ENCODE measurements around the gene ITGA4.

Gene ITGA4

DNA sequence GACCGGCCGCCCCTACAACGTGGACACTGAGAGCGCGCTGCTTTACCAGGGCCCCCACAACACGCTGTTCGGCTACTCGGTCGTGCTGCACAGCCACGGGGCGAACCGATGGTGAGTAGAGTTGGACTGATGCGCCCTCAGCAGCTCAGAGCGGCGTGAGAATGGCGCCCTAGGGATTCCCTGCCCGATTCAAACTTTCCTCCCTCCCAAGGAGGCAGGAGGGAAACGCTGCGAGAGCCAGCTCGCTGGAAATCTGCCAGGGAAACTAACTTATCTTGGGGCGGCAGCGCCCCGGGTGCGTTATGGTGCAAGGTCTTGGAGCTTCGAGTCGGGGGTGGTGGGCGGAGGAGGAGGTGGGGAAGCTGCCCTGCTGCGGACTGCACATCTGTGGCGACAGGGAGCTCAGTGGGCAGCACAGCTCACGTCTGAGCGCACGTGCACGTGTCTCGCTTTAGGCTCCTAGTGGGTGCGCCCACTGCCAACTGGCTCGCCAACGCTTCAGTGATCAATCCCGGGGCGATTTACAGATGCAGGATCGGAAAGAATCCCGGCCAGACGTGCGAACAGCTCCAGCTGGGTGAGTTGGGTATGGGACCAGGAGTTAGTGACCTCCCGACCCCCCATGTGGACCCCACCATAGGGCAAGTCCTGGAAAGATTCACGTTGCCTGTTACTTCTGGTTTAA is 697 bp downstream of the ITGA4 start:
- ChIA-PET CTCF (interaction anchor here (0.6 to 1.9 kb wide), 4 partner anchors 9 to 470 kb away, joined by 3 to 9 read pairs (median 3); no protein-coding TSS in a partner anchor), POLR2A (ENCODE audit: low non-redundant PET) (no interaction called here)
- TF ChIP-seq, protein P1, sequence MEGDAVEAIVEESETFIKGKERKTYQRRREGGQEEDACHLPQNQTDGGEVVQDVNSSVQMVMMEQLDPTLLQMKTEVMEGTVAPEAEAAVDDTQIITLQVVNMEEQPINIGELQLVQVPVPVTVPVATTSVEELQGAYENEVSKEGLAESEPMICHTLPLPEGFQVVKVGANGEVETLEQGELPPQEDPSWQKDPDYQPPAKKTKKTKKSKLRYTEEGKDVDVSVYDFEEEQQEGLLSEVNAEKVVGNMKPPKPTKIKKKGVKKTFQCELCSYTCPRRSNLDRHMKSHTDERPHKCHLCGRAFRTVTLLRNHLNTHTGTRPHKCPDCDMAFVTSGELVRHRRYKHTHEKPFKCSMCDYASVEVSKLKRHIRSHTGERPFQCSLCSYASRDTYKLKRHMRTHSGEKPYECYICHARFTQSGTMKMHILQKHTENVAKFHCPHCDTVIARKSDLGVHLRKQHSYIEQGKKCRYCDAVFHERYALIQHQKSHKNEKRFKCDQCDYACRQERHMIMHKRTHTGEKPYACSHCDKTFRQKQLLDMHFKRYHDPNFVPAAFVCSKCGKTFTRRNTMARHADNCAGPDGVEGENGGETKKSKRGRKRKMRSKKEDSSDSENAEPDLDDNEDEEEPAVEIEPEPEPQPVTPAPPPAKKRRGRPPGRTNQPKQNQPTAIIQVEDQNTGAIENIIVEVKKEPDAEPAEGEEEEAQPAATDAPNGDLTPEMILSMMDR (conservative IDR thresholded peaks at IDR 0.05; ENCODE audit: low read depth): no peak
- no peak overlapping the region for H3K27ac ChIP-seq
- no peak for DNase-seq (ENCODE audit: low spot score)

DNA sequence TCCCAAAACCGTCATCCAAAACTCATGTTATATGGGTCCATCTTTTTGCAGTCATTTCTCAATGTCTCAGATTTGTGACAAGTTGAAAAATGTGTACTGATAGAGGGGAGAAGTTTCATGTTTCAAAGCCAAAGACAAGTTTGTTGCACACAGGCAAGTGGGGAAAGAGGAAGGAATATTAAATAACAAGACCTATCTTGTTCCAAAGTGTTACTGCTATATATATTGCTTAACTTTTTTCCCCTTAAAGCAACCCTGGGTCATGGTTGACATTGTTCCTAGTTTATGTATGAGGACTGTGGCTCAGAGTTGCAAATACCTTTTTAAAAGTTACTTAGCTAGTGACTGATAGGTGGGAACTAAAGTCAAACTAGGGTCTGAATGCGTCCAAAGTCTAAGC is 1.7 kb downstream of the ITGA4 start:
- H3K27ac ChIP-seq: no peak overlapping the region
- TF ChIP-seq, protein P1 (conservative IDR thresholded peaks at IDR 0.05; ENCODE audit: low read depth): no peak
- DNase-seq (ENCODE audit: low spot score): no peak
- CTCF ChIA-PET: interaction anchor here (0.6 to 1.9 kb wide), 2 partner anchors 8 to 176 kb away, joined by 3 to 9 read pairs; no protein-coding TSS in a partner anchor
- POLR2A ChIA-PET (ENCODE audit: low non-redundant PET): no interaction called here

DNA sequence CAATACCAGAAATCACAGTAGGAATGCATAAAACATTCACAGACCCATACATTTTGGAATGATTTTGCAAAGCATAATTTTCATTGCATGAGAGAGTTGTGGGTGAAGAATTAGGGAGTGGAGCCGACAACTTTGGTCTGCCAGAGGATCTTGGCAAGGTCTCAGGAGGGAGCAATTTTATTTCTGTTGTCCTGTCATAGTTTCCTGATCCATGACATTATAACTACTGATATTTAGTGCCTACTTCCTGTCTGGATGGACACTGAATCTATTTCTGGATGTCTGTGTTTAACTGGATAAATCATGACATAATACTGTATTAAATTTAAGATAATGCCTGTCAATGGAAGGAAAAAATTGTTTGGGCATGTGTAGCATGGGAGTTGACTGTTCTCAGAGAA is 2.4 kb downstream of the ITGA4 start:
- POLR2A ChIA-PET (ENCODE audit: low non-redundant PET): no interaction called here
- TF ChIP-seq, protein P1 (conservative IDR thresholded peaks at IDR 0.05; ENCODE audit: low read depth): no peak
- CTCF ChIA-PET: interaction anchor here (0.7 kb wide), 1 partner anchor 12 kb away, joined by 3 read pairs; no protein-coding TSS in a partner anchor
- no peak overlapping the region for H3K27ac ChIP-seq
- DNase-seq (ENCODE audit: low spot score): no peak

DNA sequence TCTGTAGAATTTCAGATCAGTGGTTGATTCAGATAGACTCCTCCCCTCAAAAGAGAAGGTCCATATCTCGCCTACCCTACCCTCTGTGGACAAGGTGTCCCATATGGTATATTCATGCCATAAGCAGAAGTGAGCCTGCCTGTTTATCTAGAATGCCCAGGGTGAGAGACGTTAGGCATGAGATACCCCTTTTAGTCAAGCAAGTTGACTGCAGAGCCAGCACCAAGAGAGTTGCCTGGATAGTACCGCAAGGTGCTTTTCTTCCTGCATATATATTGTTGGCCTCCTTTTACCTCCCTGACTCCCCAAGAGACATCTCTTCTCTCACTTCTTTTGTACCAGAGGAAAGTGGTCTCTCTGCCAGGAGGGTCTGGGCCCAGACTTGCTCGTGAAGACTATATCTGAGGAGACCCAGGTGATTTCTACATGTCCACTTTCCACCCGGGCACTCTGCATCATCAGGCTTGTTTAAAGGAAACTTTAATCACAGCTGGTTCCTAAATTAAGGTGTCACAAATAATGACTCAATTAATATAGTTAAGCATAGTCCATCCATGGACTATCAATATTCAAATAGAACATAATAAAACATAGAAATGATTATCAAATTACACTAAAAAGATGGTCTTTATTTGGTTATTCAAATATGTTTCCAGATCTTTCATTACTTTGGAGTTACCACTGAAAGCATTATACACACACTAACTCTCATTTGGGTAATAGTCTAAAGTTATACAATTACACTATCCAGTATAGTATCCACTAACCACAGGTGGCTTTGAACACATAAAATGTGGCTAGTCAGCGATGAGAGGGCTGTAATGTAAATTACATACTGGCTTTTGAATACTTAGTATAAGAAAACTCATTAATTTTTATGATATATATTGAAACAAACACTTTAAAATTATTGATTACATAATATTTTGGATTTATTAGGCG is 4.1 kb downstream of the ITGA4 start:
- POLR2A ChIA-PET (ENCODE audit: low non-redundant PET): no interaction called here
- no peak overlapping the region for H3K27ac ChIP-seq
- DNase-seq (ENCODE audit: low spot score): no peak
- TF ChIP-seq, protein P1 (conservative IDR thresholded peaks at IDR 0.05; ENCODE audit: low read depth): no peak
- CTCF ChIA-PET: interaction anchor here (0.7 kb wide), 1 partner anchor 725 kb away, joined by 4 read pairs; no protein-coding TSS in a partner anchor

DNA sequence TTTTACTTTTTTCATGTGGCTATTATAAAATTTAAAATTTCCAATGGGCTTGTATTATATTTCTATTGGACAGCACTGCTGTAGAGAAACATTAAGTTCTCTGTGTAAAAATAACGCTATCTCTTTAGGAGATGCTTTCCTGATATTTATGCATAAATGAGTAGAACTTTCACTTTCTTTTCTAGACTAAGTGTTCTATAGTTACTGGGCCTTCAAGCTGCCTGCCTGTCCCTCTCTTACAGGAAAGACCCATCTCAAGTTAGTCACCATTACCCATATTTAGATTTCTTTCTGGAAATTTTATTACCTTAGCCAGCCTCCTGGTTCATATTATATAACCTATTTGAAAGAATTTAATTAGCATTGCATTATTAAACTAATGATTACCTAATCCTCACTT is 4.8 kb downstream of the ITGA4 start:
- no peak for DNase-seq (ENCODE audit: low spot score)
- TF ChIP-seq, protein P1 (conservative IDR thresholded peaks at IDR 0.05; ENCODE audit: low read depth): no peak
- ChIA-PET POLR2A (ENCODE audit: low non-redundant PET) (no interaction called here), CTCF (interaction anchor here (0.6 kb wide), 1 partner anchor 1567 kb away, joined by 3 read pairs; no protein-coding TSS in a partner anchor)
- no peak overlapping the region for H3K27ac ChIP-seq

DNA sequence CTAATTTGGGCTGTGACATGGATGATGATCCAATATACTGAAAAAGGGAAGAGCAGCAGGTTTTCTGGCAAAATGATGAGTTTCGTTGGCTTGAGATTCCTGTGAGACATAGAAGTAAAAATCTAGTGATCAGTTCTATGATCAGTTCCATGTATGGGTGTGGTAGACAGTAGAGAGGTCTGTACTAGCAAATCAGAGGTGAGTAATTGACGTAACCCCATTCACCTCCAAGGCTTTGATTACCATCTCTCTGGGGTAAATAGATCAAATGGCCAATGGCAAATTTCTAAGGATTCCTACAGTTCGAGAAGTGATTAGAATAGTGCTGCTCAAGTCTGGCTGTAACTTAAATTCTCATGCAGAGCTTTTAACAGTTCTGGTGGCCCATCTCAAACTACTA is 6.4 kb downstream of the ITGA4 start:
- no peak for DNase-seq (ENCODE audit: low spot score)
- ChIA-PET CTCF (no interaction called here), POLR2A (ENCODE audit: low non-redundant PET) (no interaction called here)
- TF ChIP-seq, protein P1 (conservative IDR thresholded peaks at IDR 0.05; ENCODE audit: low read depth): no peak
- H3K27ac ChIP-seq: no peak overlapping the region
